ENCODE measurements around the gene RMI1.
A peak's percentile ranks its signal among the peaks of the same experiment; 100 is the strongest.
"Not testable (repeated sequence)": the region's sequence is repeated elsewhere in the genome, so short reads cannot be mapped to it uniquely, and the experiment has no call there.

Gene RMI1

DNA sequence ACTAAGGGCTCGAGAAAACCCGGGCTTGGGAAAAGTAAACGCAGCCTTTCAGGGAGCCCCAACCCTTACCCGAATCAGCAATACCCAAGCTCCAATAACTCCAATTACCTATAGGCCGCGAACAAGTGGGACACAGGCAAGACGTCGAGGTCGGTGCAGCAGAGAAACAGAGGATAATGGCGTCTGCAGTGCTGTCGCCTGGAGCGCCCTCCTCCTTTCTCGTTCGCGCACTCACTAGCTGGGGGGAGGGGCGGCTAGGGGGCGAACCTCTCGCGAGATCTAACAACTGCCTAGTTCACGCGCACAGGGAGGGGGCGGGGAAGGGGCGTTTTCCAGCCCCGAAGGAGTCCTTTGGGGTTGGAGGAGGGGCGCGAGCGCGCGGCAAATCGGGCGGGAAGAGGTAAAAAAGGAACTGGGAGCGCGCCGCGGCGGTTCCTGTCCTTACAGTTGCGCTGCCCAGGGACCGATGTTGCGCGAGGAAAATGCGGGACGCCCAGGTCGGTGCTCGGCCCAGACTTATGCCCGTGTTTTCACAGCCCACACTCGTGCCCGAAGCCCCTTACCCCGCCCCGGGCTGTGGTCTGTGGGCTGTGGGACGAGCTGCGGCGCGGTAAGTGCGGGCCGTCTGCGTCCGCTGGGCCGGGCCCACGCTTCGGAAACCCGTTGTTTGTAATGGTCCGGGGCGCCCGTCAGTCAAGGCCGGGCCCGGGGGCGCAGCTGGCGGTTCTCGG is at the start of gene RMI1:
TSS of gene RMI1 (plus strand) at position 411 of the 731 bp plus-strand sequence. CDS start 20,182 bp downstream, outside the sequence.
- peak; percentile 87 for DNase-seq

- no peak for DNase-seq
These were observed 49.7 kb upstream of the RMI1 start for GRCh38 chr9:83930881-83931280.

DNA sequence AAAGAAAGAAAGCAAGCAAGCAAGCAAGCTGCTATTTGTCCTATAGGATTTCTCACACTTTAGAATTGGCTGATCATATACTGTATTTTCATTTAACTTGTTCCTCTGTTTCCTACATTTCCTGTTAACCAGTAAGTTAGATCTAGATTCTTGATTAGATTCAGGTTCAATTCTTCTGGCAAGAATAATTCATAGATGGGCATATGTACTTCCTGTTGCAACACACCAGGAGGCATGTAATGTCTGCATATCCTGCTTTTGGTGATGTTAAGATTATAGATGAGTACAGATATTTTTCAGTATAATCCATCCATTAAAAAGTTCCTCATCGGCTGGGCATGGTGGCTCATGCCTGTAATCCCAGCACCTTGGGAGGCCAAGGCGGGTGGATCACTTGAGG is 48.6 kb upstream of the RMI1 start:
- peak; percentile 82 for DNase-seq

GRCh38 chr9:83932851-83933250 is 47.8 kb upstream of the RMI1 start:
- no peak for DNase-seq

GRCh38 chr9:83933790-83934189 is 46.8 kb upstream of the RMI1 start:
- DNase-seq = peak; percentile 16

DNA sequence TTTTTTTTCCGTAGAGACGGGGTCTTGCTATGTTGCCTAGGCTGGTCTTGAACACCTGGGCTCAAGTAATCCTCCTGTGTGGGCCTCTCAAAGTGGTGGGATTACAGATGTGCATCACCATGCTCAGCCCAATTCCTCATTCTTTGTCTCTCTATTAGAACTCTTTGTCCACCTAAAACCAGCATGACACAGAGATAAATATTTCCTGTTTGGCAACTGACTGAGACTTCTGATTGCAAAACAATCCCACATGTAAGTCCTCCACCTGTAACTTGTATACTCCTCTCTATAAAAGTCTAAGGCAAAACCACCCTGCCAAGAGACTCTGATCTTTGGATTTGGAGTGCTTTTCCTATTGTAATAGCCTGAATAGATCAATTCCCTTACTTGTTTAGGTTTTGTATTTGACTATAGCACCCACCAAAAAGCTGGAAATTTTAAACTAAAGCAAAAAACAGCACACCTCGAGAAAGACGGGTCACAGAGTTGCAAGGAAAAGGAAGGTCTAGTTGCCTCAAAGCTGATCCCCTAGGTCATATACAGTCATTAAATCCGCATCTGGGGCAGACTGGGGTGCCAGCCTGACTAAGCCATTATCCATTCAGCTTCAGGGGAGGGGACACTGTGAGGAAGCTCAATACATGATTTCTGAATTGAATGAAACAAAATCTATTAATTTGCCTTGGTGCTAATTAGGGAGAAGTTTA is 45.9 kb upstream of the RMI1 start:
- DNase-seq = peak; percentile 70

GRCh38 chr9:83935276-83935935 is 45.2 kb upstream of the RMI1 start:
- no peak for DNase-seq

- no peak for DNase-seq
These were observed 44.1 kb upstream of the RMI1 start for GRCh38 chr9:83936523-83936922.

GRCh38 chr9:83937861-83938455 is 42.6 kb upstream of the RMI1 start:
- peak; percentile 43 for DNase-seq

DNA sequence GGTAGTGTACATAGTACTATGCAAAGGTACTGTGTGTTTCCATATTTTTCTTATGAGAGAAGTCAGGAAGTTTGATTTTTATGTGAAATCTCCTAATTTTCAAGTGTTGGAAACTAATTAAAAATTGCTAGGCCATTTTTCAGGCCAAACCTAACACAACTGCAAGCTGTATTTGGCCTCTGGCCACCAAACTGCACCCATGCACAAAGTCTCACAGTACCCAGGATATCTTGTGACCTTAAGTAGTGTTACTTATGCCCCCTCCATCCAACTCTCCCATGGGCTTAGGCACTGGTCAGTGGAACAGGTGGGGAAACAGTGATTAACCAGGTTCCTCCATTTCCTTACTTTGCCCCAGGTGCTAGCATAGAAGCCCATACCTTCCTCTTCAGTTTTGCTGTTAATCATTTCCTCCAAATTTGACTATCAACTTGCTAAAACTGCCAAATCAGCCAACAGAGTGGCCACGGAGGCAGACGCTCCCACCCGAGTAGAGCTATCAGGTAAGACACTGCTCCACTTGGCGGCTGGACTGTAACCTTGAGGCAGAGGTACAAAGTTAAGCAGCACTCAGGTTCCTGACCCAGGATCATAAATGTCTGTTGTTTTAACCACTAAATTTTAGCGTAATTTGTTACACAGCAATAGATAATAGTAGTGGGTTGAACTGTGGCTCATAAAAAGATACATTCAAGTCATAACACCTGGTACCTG is 39.9 kb upstream of the RMI1 start:
- no peak for DNase-seq

- not testable (repeated sequence) for DNase-seq
These were observed 32.5 kb upstream of the RMI1 start for GRCh38 chr9:83948096-83948495.

GRCh38 chr9:83956086-83956435 is 24.5 kb upstream of the RMI1 start:
- no peak for DNase-seq

- DNase-seq = no peak
These were observed 24.0 kb upstream of the RMI1 start for GRCh38 chr9:83956436-83957247.

- no peak for DNase-seq
These were observed 23.4 kb upstream of the RMI1 start for GRCh38 chr9:83957248-83957513.

- DNase-seq = no peak
These were observed 21.5 kb upstream of the RMI1 start for GRCh38 chr9:83959061-83959460.

GRCh38 chr9:83960991-83961390 is 19.6 kb upstream of the RMI1 start:
- no peak for DNase-seq

DNA sequence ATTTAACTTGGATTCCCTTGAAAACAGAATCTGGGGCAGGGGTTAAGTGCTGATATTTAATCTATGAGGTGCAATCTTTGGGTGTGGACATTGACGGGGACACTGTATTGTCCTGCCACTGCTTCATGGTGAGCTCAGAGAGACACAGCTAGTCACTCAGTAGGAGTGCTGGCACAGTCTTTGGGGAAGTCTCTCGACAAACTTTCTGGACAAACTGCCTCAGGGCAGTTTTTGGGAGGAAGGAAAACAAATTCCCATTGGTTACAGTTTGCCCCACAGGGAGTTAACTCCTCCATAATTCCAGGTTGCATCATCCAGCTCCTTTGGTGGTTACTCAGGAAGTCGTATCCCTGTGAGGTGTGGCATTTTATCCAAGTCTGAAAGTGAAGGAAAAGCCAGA is 18.4 kb upstream of the RMI1 start:
- no peak for DNase-seq

DNA sequence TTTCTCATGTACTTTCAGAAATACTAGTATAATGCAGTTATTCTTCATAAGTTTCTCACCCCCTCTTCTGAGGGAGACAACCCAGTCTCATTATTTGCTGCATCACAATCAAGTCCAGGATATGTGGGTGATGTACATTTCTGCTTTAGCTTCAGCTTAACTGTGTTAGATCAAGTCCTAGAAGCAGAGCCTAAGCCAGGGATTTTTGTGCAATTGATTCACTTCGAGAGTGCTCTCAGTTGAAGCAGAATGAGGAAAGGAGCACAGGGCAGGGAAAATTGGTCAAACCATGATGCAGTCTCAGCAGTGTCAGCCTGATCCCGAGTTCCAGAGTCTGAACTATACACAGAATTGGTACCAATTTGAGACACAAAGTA is 15.6 kb upstream of the RMI1 start:
- no peak for DNase-seq

GRCh38 chr9:83965350-83966208 is 15.0 kb upstream of the RMI1 start:
- DNase-seq = no peak

DNA sequence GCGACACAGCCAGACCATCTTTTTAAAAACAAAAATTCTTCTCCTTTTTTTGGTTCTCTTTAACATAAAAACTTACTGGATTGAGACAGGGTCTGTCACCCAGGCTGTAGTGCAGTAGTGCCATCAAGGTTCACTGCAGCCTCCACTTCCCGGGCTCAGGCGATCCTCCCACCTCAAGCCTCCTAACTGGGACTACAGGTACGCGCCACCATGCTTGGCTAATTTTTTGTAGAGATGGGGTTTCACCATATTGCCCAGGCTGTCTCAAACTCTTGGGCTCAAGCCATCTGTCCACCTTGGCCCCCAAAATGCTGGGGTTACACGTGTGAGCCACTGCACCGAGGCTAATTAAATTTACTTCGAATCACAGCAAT is 14.4 kb upstream of the RMI1 start:
- DNase-seq = no peak

- no peak for DNase-seq
These were observed 13.5 kb upstream of the RMI1 start for GRCh38 chr9:83967073-83967472.

DNA sequence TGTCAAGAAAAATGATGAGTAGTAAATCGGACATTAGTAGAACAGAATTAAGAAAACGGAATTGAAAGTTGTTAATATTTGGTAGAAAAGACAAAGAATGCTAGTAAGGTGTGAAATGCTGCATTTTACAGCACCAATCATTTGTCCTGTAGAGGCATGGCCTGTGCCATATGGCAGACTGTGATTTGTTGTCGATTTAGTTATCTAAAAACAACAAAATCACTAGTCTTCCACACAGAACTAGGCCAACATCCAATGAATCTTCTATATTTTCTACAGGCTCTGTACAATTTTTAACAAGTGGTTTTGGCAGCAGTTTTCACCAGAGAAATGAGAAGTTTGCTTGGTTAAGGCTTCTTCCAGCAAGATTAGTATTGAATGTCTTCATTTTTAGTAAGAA is 11.0 kb upstream of the RMI1 start:
- no peak for DNase-seq
